Ovary (tissue), 9 donors: ENCODE results near the gene SPATA25. TPM values are rescaled to one million over a fixed set of nuclear protein-coding genes. Genes with fewer than 3 reads are reported as not detected.

Experiments
- DNase-seq, 5 donors: peaks; one replicate each; pipeline ENCODE4 v3.0.0-alpha.2; 2019 to 2020
- H3K27ac ChIP-seq, 2 donors: fragments of 200-600 bp; one replicate each; pipeline versions ENCODE4 v1.5.1 to v1.8.0; 2019 to 2022
- H3K27me3 ChIP-seq: fragments of 200-600 bp; one replicate; pipeline ENCODE4 v1.8.0; 2022
- H3K36me3 ChIP-seq: fragments of 200-600 bp; sonication (generic); one replicate; pipeline ENCODE4 v1.5.1; 2019
- H3K4me1 ChIP-seq: one replicate; pipeline ENCODE4 v1.8.1; 2013; ENCODE audit warnings: mild to moderate bottlenecking, moderate library complexity; ENCODE audit not compliant: insufficient read depth
- H3K4me3 ChIP-seq: fragments of 200-600 bp; sonication (generic); one replicate; pipeline ENCODE4 v1.5.1; 2017
- H3K9me3 ChIP-seq, 2 donors: fragments of 200-600 bp in 1 of 2; sonication (generic) in 1 of 2; one replicate each; pipeline versions ENCODE4 v1.5.1 to v1.8.1; 2013 to 2019; ENCODE audit warnings: mild to moderate bottlenecking in 1 of 2, moderate library complexity in 1 of 2
- EP300 ChIP-seq: sonication (generic); formaldehyde crosslinking; IDR thresholded peaks from one replicate; pipeline ENCODE4 v1.6.1; 2017; ENCODE audit warnings: antibody characterized with exemption
- POLR2A ChIP-seq: fragments of 450-650 bp; IDR thresholded peaks from one replicate; pipeline ENCODE4 v1.6.1; 2017; ENCODE audit warnings: antibody characterized with exemption, mild to moderate bottlenecking, moderate library complexity
- WGBS, 3 donors: extraction: QIAGEN DNeasy Blood & Tissue Kit in 1 of 3; methylation state at CpG; one replicate each; pipeline versions ENCODE4 v1.1.5 to v1.1.7; 2013 to 2017; 5-methylcytosine and 5-hydroxymethylcytosine counted together
- intact Hi-C, 4 donors: fragments of 100-400 bp; cut with DNase I; formaldehyde crosslinking; loops; one replicate each; pipeline versions ENCODE4 v1.11.0 to v1.15.1; 2022 to 2023
- polyA plus RNA-seq, 2 donors: library from polyadenylated mRNA; stranded (reverse); fragments of 200-250 nt in 1 of 2; fragments of 350-450 nt in 1 of 2; fragmentation: Illumina TruSeq in 1 of 2; extraction: RNeasy Lipid Tissue Mini Kit (QIAGEN cat#74804) in 1 of 2; gene quantifications; one replicate each; pipeline ENCODE4 v1.2.3, GENCODE V29; 2013 to 2014
- total RNA-seq, 7 donors: library from RNA; depleted of rRNA in 2 of 7; stranded (reverse); fragments of >200 nt in 2 of 7; fragmentation: NEBNext Ultra II Directional in 3 of 7; extraction: Animal tissue kit (Norgen Biotek cat#: 25700) in 3 of 7; gene quantifications; one replicate each; pipeline versions ENCODE4 v1.1.0 to v1.2.4, GENCODE V29; 2016 to 2023
- TF ChIP-seq, protein P1 (sequence below), 3 donors: fragments of 450-650 bp in 2 of 3; fragments of 200-600 bp in 1 of 3; IDR thresholded peaks; one replicate each; pipeline versions ENCODE4 v1.5.1 to v1.8.0; 2016 to 2022; ENCODE audit warnings: antibody characterized with exemption in 3 of 3, mild to moderate bottlenecking in 1 of 3
- donor health status: DM: no; HTN: no; CAD: no; lungs with moderate emphysema.
- donor health status: DM: no; HTN: no; CAD: no.
- donor health status: Bipolar disorder and iron deficiency.
- donor health status: DM: yes; HTN: yes; CAD: no.
- donor health status: DM: no; HTN: no; CAD: no.
- donor health status: DM: yes; HTN: yes; CAD: no.

The SPATA25 gene
- total and polyA plus RNA-seq, 9 donors: 4.2 to 7.5 (median 5.7) TPM; not detected in 1

- H3K36me3 ChIP-seq: no peaks in the 10 kb centered on the region
- peak overlapping the region; percentile 53 for H3K4me3 ChIP-seq
- TF ChIP-seq, protein P1, sequence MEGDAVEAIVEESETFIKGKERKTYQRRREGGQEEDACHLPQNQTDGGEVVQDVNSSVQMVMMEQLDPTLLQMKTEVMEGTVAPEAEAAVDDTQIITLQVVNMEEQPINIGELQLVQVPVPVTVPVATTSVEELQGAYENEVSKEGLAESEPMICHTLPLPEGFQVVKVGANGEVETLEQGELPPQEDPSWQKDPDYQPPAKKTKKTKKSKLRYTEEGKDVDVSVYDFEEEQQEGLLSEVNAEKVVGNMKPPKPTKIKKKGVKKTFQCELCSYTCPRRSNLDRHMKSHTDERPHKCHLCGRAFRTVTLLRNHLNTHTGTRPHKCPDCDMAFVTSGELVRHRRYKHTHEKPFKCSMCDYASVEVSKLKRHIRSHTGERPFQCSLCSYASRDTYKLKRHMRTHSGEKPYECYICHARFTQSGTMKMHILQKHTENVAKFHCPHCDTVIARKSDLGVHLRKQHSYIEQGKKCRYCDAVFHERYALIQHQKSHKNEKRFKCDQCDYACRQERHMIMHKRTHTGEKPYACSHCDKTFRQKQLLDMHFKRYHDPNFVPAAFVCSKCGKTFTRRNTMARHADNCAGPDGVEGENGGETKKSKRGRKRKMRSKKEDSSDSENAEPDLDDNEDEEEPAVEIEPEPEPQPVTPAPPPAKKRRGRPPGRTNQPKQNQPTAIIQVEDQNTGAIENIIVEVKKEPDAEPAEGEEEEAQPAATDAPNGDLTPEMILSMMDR (IDR thresholded peaks at IDR 0.05): no peak
- TF ChIP-seq EP300: no peak
- H3K27ac ChIP-seq: peak overlapping the region; percentile 72 to 97
- WGBS, 3 donors: 66 to 80% (median 68%) methylated on average over 9 of the region's 9 CpGs
- DNase-seq: no peak
- intact Hi-C loops: loop anchor here (5.0 to 10.0 kb wide), 8 partner anchors 40 to 200 kb away; partner anchors contain the start of genes DNTTIP1 (in 1 of the 4), PCIF1 (in 1 of the 4), WFDC3 (in 1 of the 4) and ZNF335 (in 1 of the 4)
- no peaks in the 10 kb centered on the region for H3K9me3 ChIP-seq
- peaks cover 9% of the 10 kb centered on the region for H3K4me1 ChIP-seq
- H3K27me3 ChIP-seq: no peaks in the 10 kb centered on the region
Observed at GRCh38 chr20:45892049-45892825, 4.8 kb upstream of the SPATA25 start.

- Histone ChIP-seq H3K4me1 (peaks cover 9% of the 10 kb centered on the region), H3K4me3 (peak within 1 kb of the TSS; percentile 53), H3K36me3 (no peaks in the 10 kb centered on the region), H3K9me3 (no peaks in the 10 kb centered on the region), H3K27me3 (no peaks in the 10 kb centered on the region), H3K27ac (peak within 1 kb of the TSS; percentile 72 to 97)
- TF ChIP-seq POLR2A (peak; percentile 73), EP300 (peak; percentile 81)
- TF ChIP-seq, protein P1 (IDR thresholded peaks at IDR 0.05): peak in 1 of 3 donors; percentile 21
- 0 to 1% (median 1%) methylated on average over 65 to 78 of the region's 78 CpGs for WGBS, 3 donors
- peak; percentile 95 to 97 (median 96) for DNase-seq
- intact Hi-C loops: loop anchor here (2.0 to 10.0 kb wide), 9 partner anchors 41 to 201 kb away; partner anchors contain the start of genes PCIF1 (in 2 of the 4), DNTTIP1 (in 1 of the 4), WFDC3 (in 1 of the 4) and ZNF335 (in 1 of the 4)
Observed at GRCh38 chr20:45890985-45891983, 3.9 kb upstream of the SPATA25 start, which contains the start of the genes CTSA and NEURL2. CTSA (plus strand) TSS chr20:45891335; CDS start chr20:45891569, 234 bp downstream. NEURL2 (minus strand) TSS chr20:45891208; CDS start chr20:45890991, 217 bp downstream.

GRCh38 chr20:45890077-45890984 lies 2.9 kb upstream of the SPATA25 start:
- H3K4me1 ChIP-seq: peaks cover 9% of the 10 kb centered on the region
- intact Hi-C loops: loop anchor here (2.0 to 10.0 kb wide), 9 partner anchors 42 to 202 kb away; partner anchors contain the start of genes PCIF1 (in 2 of the 4), DNTTIP1 (in 1 of the 4), WFDC3 (in 1 of the 4) and ZNF335 (in 1 of the 4)
- no peaks in the 10 kb centered on the region for H3K27me3 ChIP-seq
- peak; percentile 88 to 91 (median 89) for DNase-seq
- H3K9me3 ChIP-seq: no peaks in the 10 kb centered on the region
- WGBS, 3 donors: 0 to 2% (median 0%) methylated on average over 46 to 79 of the region's 79 CpGs
- peak overlapping the region; percentile 72 to 97 for H3K27ac ChIP-seq
- H3K36me3 ChIP-seq: no peaks in the 10 kb centered on the region
- TF ChIP-seq EP300 (no peak), POLR2A (peak; percentile 43)
- TF ChIP-seq, protein P1 (IDR thresholded peaks at IDR 0.05): peak; percentile 61 to 75 (median 71)
- H3K4me3 ChIP-seq: peak overlapping the region; percentile 53
